H7 (cell line): ENCODE results near the gene EXD3. TPM values are rescaled to one million over a fixed set of nuclear protein-coding genes. Genes with fewer than 3 reads are reported as not detected.
A peak's percentile ranks its signal among the peaks of the same experiment; 100 is the strongest.

Experiments
- DNase-seq: peaks from one replicate; pipeline ENCODE4 v3.0.0; 2012
- H3K27me3 ChIP-seq: 2 replicates; pipeline ENCODE4 v1.6.0; 2011; ENCODE audit warnings: mild to moderate bottlenecking, low read length; ENCODE audit not compliant: control insufficient read depth, insufficient read depth
- H3K36me3 ChIP-seq: replicated peaks from 2 replicates; pipeline ENCODE4 v1.5.1; 2011; ENCODE audit warnings: low read length; ENCODE audit not compliant: control insufficient read depth, insufficient read depth
- H3K4me3 ChIP-seq: 2 replicates; pipeline ENCODE4 v1.5.1; 2011; ENCODE audit warnings: low read depth, mild to moderate bottlenecking, control low read depth, low read length, moderate library complexity; ENCODE audit not compliant: insufficient read depth
- total RNA-seq: library from RNA; depleted of rRNA; stranded (reverse); fragments of >200 nt; shearing (Covaris generic); gene quantifications from 2 replicates; pipeline ENCODE4 v1.2.3, GENCODE V29; 2014

The EXD3 gene
- total RNA-seq, 1 experiment from 2014 or later = 7.0 TPM

GRCh38 chr9:137445930-137446431, 23.0 kb upstream of the EXD3 start:
- Histone ChIP-seq H3K36me3 (no peaks in the 10 kb centered on the region; the same call in 1 of the 2 replicates), H3K27me3 (peaks cover 4% of the 10 kb centered on the region; the same call in 1 of the 2 replicates), H3K4me3 (no peak overlapping the region)
- DNase-seq = no peak

GRCh38 chr9:137445275-137445807, 22.4 kb upstream of the EXD3 start:
- Histone ChIP-seq H3K4me3 (no peak overlapping the region), H3K27me3 (peaks cover 4% of the 10 kb centered on the region; the same call in 1 of the 2 replicates), H3K36me3 (no peaks in the 10 kb centered on the region; the same call in 1 of the 2 replicates)
- DNase-seq = peak; percentile 90

- Histone ChIP-seq H3K36me3 (no peaks in the 10 kb centered on the region), H3K27me3 (peaks cover 4% of the 10 kb centered on the region; the same call in 1 of the 2 replicates), H3K4me3 (no peak overlapping the region)
- no peak for DNase-seq
Measured at GRCh38 chr9:137444106-137444790, 21.3 kb upstream of the EXD3 start.

GRCh38 chr9:137441935-137442321, 19.0 kb upstream of the EXD3 start:
- DNase-seq = no peak
- peaks cover 4% of the 10 kb centered on the region; the same call in 1 of the 2 replicates for H3K27me3 ChIP-seq
- H3K4me3 ChIP-seq = 0 out of 2 replicates have a peak overlapping the region, but pooled peaks have one; percentile 0
- no peaks in the 10 kb centered on the region for H3K36me3 ChIP-seq

GRCh38 chr9:137441289-137441934, 18.4 kb upstream of the EXD3 start, which contains the start of gene ENTPD8:
TSS of gene ENTPD8 (minus strand) at chr9:137441357. CDS start at chr9:137438285, 3,072 bp downstream.
- peak within 1 kb of the TSS; percentile 40 for H3K4me3 ChIP-seq
- no peaks in the 10 kb centered on the region for H3K36me3 ChIP-seq
- H3K27me3 ChIP-seq = peaks cover 4% of the 10 kb centered on the region; the same call in 1 of the 2 replicates
- DNase-seq = peak; percentile 99

- no peak for DNase-seq
- no peaks in the 10 kb centered on the region for H3K36me3 ChIP-seq
- peaks cover 4% of the 10 kb centered on the region; the same call in 1 of the 2 replicates for H3K27me3 ChIP-seq
- H3K4me3 ChIP-seq = no peak overlapping the region
Measured at GRCh38 chr9:137439158-137439714, 16.3 kb upstream of the EXD3 start.

GRCh38 chr9:137438591-137439157, 15.7 kb upstream of the EXD3 start:
- Histone ChIP-seq H3K4me3 (no peak overlapping the region), H3K27me3 (peaks cover 4% of the 10 kb centered on the region; the same call in 1 of the 2 replicates), H3K36me3 (no peaks in the 10 kb centered on the region)
- DNase-seq = no peak

- DNase-seq = peak; percentile 62
- Histone ChIP-seq H3K27me3 (peaks cover 4% of the 10 kb centered on the region; the same call in 1 of the 2 replicates), H3K36me3 (no peaks in the 10 kb centered on the region), H3K4me3 (no peak overlapping the region)
Measured at GRCh38 chr9:137437691-137438590, 15.0 kb upstream of the EXD3 start.

- no peak overlapping the region for H3K4me3 ChIP-seq
- peaks cover 1% of the 10 kb centered on the region; the same call in 1 of the 2 replicates for H3K27me3 ChIP-seq
- no peaks in the 10 kb centered on the region for H3K36me3 ChIP-seq
- DNase-seq = peak; percentile 56
Measured at GRCh38 chr9:137436761-137437600, 14.0 kb upstream of the EXD3 start.

GRCh38 chr9:137435980-137436760, 13.2 kb upstream of the EXD3 start:
- peak; percentile 67 for DNase-seq
- no peaks in the 10 kb centered on the region for H3K27me3 ChIP-seq
- H3K36me3 ChIP-seq = no peaks in the 10 kb centered on the region
- H3K4me3 ChIP-seq = no peak overlapping the region

GRCh38 chr9:137435381-137435891, 12.5 kb upstream of the EXD3 start:
- H3K36me3 ChIP-seq = no peaks in the 10 kb centered on the region
- H3K4me3 ChIP-seq = no peak overlapping the region
- no peaks in the 10 kb centered on the region for H3K27me3 ChIP-seq
- peak; percentile 51 for DNase-seq
